ENCODE measurements around the gene POLD1.

GRCh38 chr19:50377051-50377461 is 7.1 kb upstream of the POLD1 start:
- TF ChIP-seq CTCF (conservative IDR thresholded peaks at IDR 0.05; ENCODE audit: low read depth in 2 of 2) (no peak), NANOG (IDR thresholded peaks at IDR 0.05; ENCODE audit: borderline replicate concordance) (no peak), CREB1 (CRISPR knock-in tag; IDR thresholded peaks at IDR 0.05; ENCODE audit: low read depth) (no peak), EZH2 (IDR thresholded peaks at IDR 0.05; ENCODE audit: low read depth, unreplicated experiment) (no peak), JUNB (IDR thresholded peaks at IDR 0.05; ENCODE audit: unreplicated experiment) (no peak), ETS1 (IDR thresholded peaks at IDR 0.05) (no peak), POLR2AphosphoS5 (IDR thresholded peaks at IDR 0.05; ENCODE audit: low read depth) (no peak), EZH2phosphoT487 (IDR thresholded peaks at IDR 0.05; ENCODE audit: unreplicated experiment) (no peak), REST (IDR thresholded peaks at IDR 0.05; ENCODE audit: unreplicated experiment) (no peak)

Data from GM23338 (cell line).